Measurements from ENCODE around the gene TEX264.

TEX264 gene

DNA sequence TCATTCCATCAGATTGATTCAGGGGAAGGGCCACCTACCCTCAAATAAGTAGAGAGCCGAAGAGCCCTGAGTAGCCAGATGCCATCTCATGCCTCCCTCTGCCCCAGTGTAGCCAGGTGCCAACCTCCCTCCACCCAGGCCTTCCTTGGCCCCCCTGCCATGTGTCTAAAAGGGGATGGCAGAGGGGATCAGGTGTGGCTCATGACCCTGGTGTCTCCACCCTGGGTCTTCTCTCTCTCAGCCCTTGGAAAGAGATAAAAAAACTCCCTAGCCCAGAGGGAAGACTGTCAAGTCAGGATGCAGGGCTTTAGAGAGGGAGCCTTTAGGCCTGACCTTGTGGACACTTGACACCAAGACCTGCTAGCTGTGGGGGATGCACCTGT, 41.0 kb downstream of the TEX264 start:
- in situ Hi-C loops (cut with MboI; ENCODE audit: low sequenced_read_pairs, unreplicated experiment): no loop called here
- no peak for DNase-seq (ENCODE audit: low spot score)
- TF ChIP-seq, protein P1, sequence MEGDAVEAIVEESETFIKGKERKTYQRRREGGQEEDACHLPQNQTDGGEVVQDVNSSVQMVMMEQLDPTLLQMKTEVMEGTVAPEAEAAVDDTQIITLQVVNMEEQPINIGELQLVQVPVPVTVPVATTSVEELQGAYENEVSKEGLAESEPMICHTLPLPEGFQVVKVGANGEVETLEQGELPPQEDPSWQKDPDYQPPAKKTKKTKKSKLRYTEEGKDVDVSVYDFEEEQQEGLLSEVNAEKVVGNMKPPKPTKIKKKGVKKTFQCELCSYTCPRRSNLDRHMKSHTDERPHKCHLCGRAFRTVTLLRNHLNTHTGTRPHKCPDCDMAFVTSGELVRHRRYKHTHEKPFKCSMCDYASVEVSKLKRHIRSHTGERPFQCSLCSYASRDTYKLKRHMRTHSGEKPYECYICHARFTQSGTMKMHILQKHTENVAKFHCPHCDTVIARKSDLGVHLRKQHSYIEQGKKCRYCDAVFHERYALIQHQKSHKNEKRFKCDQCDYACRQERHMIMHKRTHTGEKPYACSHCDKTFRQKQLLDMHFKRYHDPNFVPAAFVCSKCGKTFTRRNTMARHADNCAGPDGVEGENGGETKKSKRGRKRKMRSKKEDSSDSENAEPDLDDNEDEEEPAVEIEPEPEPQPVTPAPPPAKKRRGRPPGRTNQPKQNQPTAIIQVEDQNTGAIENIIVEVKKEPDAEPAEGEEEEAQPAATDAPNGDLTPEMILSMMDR (IDR thresholded peaks at IDR 0.05; ENCODE audit: borderline replicate concordance, control extremely low read depth, extremely low read depth, insufficient read depth, missing control alignments): no peak

DNA sequence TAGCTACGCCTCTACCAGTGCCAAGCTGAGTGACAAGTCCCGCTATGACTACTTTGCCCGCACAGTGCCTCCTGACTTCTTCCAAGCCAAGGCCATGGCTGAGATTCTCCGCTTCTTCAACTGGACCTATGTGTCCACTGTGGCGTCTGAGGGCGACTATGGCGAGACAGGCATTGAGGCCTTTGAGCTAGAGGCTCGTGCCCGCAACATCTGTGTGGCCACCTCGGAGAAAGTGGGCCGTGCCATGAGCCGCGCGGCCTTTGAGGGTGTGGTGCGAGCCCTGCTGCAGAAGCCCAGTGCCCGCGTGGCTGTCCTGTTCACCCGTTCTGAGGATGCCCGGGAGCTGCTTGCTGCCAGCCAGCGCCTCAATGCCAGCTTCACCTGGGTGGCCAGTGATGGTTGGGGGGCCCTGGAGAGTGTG, 41.5 kb downstream of the TEX264 start:
- TF ChIP-seq, protein P1 (IDR thresholded peaks at IDR 0.05; ENCODE audit: borderline replicate concordance, control extremely low read depth, extremely low read depth, insufficient read depth, missing control alignments): no peak
- DNase-seq (ENCODE audit: low spot score): no peak
- in situ Hi-C loops (cut with MboI; ENCODE audit: low sequenced_read_pairs, unreplicated experiment): no loop called here

DNA sequence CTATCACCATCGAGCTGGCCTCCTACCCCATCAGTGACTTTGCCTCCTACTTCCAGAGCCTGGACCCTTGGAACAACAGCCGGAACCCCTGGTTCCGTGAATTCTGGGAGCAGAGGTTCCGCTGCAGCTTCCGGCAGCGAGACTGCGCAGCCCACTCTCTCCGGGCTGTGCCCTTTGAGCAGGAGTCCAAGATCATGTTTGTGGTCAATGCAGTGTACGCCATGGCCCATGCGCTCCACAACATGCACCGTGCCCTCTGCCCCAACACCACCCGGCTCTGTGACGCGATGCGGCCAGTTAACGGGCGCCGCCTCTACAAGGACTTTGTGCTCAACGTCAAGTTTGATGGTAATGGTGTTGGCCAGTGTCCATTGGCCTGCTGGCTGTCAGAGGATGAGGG, 41.9 kb downstream of the TEX264 start:
- in situ Hi-C loops (cut with MboI; ENCODE audit: low sequenced_read_pairs, unreplicated experiment): no loop called here
- no peak for DNase-seq (ENCODE audit: low spot score)
- TF ChIP-seq, protein P1 (IDR thresholded peaks at IDR 0.05; ENCODE audit: borderline replicate concordance, control extremely low read depth, extremely low read depth, insufficient read depth, missing control alignments): no peak

DNA sequence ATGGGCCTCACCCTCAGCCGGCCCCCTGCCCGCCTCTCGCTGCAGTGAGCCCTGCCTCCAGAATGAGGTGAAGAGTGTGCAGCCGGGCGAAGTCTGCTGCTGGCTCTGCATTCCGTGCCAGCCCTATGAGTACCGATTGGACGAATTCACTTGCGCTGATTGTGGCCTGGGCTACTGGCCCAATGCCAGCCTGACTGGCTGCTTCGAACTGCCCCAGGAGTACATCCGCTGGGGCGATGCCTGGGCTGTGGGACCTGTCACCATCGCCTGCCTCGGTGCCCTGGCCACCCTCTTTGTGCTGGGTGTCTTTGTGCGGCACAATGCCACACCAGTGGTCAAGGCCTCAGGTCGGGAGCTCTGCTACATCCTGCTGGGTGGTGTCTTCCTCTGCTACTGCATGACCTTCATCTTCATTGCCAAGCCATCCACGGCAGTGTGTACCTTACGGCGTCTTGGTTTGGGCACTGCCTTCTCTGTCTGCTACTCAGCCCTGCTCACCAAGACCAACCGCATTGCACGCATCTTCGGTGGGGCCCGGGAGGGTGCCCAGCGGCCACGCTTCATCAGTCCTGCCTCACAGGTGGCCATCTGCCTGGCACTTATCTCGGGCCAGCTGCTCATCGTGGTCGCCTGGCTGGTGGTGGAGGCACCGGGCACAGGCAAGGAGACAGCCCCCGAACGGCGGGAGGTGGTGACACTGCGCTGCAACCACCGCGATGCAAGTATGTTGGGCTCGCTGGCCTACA, 44.4 kb downstream of the TEX264 start:
- peak; percentile 17 for DNase-seq (ENCODE audit: low spot score)
- in situ Hi-C loops (cut with MboI; ENCODE audit: low sequenced_read_pairs, unreplicated experiment): no loop called here
- TF ChIP-seq, protein P1 (IDR thresholded peaks at IDR 0.05; ENCODE audit: borderline replicate concordance, control extremely low read depth, extremely low read depth, insufficient read depth, missing control alignments): no peak

DNA sequence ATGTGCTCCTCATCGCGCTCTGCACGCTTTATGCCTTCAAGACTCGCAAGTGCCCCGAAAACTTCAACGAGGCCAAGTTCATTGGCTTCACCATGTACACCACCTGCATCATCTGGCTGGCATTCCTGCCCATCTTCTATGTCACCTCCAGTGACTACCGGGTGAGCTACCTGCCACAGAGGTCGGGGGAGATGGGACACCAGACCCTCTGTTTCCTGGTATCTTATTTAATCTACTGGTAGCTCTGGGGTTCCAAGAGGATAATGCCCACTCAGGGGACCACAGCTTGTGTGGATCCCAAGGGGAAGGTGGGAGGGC, 44.9 kb downstream of the TEX264 start:
- no peak for DNase-seq (ENCODE audit: low spot score)
- in situ Hi-C loops (cut with MboI; ENCODE audit: low sequenced_read_pairs, unreplicated experiment): no loop called here
- TF ChIP-seq, protein P1 (IDR thresholded peaks at IDR 0.05; ENCODE audit: borderline replicate concordance, control extremely low read depth, extremely low read depth, insufficient read depth, missing control alignments): no peak

DNA sequence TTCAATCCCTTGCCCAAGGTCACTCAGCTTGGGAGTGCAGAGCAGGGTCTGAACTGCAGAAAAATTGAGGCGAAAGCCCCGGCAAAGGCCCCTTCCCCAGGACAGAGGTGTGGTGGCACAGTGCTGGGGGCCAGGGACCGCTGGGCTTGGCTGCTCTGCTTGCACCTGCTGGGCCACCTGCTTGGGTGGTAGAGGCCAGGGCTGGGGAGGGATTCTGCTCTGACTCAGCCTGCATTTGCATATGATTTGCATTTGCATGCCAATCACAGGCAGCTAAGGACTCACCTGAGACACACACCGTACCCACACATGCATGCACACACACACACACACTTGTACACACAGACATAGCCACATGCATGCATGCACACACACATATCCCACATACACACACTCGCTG, 45.8 kb downstream of the TEX264 start:
- in situ Hi-C loops (cut with MboI; ENCODE audit: low sequenced_read_pairs, unreplicated experiment): no loop called here
- TF ChIP-seq, protein P1 (IDR thresholded peaks at IDR 0.05; ENCODE audit: borderline replicate concordance, control extremely low read depth, extremely low read depth, insufficient read depth, missing control alignments): no peak
- DNase-seq (ENCODE audit: low spot score): peak; percentile 17

Data from GM13976 (cell line).